Brain microvascular endothelial cell (primary cell): ENCODE data around the gene PI3.
"Not testable (repeated sequence)": the region's sequence is repeated elsewhere in the genome, so short reads cannot be mapped to it uniquely, and the experiment has no call there.

Source experiments
- DNase-seq: peaks from one replicate; pipeline ENCODE4 v3.0.0-alpha.2; 2020
- H3K27ac ChIP-seq: fragments of 250-450 bp; sonication (Bioruptor Pico); 2 replicates; pipeline ENCODE4 v1.5.1; 2020; ENCODE audit warnings: mild to moderate bottlenecking, moderate library complexity
- H3K27me3 ChIP-seq: fragments of 250-450 bp; sonication (Bioruptor Pico); replicated peaks from 2 replicates; pipeline ENCODE4 v1.5.1; 2020; ENCODE audit warnings: mild to moderate bottlenecking
- H3K36me3 ChIP-seq: fragments of 250-450 bp; sonication (Bioruptor Pico); replicated peaks from 2 replicates; pipeline ENCODE4 v1.5.1; 2020; ENCODE audit warnings: mild to moderate bottlenecking
- H3K4me3 ChIP-seq: 2 replicates; pipeline ENCODE4 v1.5.1; 2011; ENCODE audit warnings: low read depth, mild to moderate bottlenecking, control low read depth, low read length, moderate library complexity
- in situ Hi-C: cut with HindIII; loops from 2 replicates; pipeline ENCODE4 v1.10.0; 2017; ENCODE audit warnings: low sequenced_read_pairs, low pct_ligation_motif_present
- TF ChIP-seq, protein P1 (sequence below): IDR thresholded peaks from 2 replicates; pipeline ENCODE4 v1.5.1; 2011; ENCODE audit warnings: low read depth, mild to moderate bottlenecking, moderate library complexity, low read length, control low read depth, inconsistent platforms; ENCODE audit errors: missing control alignments

Gene PI3, protein sequence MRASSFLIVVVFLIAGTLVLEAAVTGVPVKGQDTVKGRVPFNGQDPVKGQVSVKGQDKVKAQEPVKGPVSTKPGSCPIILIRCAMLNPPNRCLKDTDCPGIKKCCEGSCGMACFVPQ

DNA sequence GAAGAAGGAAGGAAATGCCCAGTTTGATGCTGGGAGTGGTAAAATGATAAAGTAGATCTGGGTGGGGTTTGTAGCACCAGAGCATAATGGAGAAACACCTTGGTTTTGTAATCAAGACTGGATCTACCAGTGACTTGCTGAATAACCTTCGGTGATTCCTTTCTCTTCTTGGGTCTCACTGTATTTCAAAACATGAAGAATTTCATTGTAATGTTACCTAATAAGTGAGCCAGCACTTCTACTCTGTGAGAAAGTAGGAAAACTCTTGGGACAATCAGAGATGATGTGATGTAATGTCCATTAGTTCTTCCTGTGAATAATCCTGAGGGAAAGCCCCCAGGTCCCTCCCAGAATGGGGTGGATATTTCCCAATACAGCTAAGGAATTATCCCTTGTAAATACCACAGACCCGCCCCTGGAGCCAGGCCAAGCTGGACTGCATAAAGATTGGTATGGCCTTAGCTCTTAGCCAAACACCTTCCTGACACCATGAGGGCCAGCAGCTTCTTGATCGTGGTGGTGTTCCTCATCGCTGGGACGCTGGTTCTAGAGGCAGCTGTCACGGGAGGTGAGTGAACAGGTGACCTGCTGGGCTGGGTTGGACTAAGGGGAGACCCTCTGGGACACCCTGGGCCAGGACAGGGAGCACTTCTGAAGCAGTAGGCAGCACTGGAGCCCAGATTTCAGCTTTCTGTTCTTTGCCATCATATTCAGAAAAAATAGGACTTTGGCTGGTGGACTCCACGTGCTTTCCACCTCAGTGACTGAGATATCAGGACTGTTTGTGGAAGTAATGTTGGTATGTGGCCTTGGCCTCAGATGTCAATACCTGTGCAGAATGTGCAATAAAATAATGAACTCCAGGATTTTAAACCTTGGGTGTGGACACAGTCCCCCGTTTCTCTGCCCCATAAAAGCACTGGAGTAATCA, at the start of gene PI3:
TSS of gene PI3 (plus strand) at position 469 of the 931 bp plus-strand sequence. CDS start at position 490, 21 bp downstream.
- no peak within 1 kb of the TSS for H3K4me3 ChIP-seq
- no peak within 1 kb of the TSS for H3K27ac ChIP-seq
- TF ChIP-seq, protein P1, sequence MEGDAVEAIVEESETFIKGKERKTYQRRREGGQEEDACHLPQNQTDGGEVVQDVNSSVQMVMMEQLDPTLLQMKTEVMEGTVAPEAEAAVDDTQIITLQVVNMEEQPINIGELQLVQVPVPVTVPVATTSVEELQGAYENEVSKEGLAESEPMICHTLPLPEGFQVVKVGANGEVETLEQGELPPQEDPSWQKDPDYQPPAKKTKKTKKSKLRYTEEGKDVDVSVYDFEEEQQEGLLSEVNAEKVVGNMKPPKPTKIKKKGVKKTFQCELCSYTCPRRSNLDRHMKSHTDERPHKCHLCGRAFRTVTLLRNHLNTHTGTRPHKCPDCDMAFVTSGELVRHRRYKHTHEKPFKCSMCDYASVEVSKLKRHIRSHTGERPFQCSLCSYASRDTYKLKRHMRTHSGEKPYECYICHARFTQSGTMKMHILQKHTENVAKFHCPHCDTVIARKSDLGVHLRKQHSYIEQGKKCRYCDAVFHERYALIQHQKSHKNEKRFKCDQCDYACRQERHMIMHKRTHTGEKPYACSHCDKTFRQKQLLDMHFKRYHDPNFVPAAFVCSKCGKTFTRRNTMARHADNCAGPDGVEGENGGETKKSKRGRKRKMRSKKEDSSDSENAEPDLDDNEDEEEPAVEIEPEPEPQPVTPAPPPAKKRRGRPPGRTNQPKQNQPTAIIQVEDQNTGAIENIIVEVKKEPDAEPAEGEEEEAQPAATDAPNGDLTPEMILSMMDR: no peak
- H3K36me3 ChIP-seq: no peaks in the 10 kb centered on the region
- no peak for DNase-seq
- peaks cover 3% of the 10 kb centered on the region for H3K27me3 ChIP-seq
- in situ Hi-C loops: no loop called here

DNA sequence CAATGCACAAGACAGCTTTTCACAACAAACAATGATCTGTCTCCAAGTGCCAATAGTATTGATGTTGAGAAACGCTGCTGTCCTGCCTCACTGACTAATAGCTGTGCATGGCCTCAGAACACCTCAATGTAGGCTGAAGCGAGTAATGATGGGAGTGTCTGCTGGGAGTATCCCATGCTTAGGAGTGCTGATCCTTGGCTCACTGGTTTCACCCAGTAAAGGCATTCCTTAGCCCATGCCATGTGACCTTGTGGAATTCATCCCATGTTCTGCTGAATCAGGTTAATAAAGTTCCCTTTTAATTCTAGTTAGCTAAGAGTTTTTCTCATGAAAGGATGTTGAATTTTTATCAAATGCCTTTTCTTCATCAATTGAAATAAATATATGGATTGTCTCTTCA, 46.6 kb upstream of the PI3 start:
- DNase-seq: no peak
- Histone ChIP-seq H3K27ac (no peak overlapping the region), H3K27me3 (no peaks in the 10 kb centered on the region), H3K36me3 (no peaks in the 10 kb centered on the region), H3K4me3 (no peak overlapping the region)
- in situ Hi-C loops: no loop called here
- TF ChIP-seq, protein P1: no peak

DNA sequence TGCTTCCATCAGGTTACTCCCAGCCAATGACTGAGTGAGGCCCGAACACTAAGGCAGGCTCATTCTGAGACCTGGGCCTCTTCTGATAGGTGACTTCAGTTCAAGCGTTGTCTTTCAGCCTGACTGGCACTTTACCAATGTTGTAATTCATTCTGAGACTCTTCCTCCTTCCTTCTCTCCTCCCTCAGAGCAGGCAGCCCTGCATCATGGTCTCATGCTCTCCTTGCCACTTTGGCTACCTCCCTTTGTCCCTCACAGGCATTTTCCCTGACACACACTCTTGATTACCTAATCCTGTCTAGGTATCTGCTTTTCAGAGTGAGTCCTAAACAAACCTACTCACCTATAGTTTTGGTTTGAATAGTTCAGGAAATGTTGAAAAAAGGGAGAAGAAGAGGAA, 37.8 kb upstream of the PI3 start:
- TF ChIP-seq, protein P1: no peak
- Histone ChIP-seq H3K27ac (no peak overlapping the region), H3K27me3 (no peaks in the 10 kb centered on the region), H3K4me3 (no peak overlapping the region), H3K36me3 (no peaks in the 10 kb centered on the region)
- in situ Hi-C loops: no loop called here
- no peak for DNase-seq

DNA sequence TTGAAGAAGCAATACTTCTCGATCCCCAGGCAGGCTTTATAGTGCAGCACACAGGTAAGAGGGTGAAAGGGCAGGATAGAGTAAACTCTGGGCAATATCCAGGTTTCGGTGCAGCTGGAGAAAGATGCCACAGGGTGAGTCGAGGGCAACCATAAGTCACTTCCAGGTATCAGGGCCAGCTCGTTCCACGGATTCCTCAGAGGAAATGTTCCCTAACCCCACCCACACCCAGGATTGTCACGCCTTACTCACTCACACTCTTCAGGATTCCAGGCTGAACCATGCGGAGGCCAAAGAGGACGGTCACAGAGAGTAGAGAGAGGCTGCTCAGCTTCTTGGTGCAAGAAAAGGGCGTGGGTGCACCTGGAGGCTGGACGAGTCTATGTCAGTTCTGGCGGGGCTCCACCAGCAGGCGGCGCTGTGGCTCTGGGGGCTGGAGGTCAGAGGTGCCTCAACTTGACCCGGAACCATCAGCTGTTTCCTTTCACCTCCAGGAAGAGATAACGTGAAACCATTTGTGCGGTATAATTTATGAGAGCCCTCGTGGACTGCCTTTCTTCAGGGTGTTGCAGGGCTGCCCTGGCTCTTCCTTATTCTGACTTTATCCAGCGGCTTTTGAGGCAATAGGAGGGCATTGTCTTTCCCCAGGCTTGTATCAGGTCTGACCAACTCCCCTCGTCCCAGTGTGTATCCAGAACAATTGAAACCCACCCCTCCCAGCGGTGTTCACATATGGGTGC, 36.0 kb upstream of the PI3 start:
- in situ Hi-C loops: no loop called here
- TF ChIP-seq, protein P1: peak; percentile 74
- Histone ChIP-seq H3K27me3 (no peaks in the 10 kb centered on the region), H3K27ac (no peak overlapping the region), H3K36me3 (no peaks in the 10 kb centered on the region), H3K4me3 (no peak overlapping the region)
- DNase-seq: no peak

DNA sequence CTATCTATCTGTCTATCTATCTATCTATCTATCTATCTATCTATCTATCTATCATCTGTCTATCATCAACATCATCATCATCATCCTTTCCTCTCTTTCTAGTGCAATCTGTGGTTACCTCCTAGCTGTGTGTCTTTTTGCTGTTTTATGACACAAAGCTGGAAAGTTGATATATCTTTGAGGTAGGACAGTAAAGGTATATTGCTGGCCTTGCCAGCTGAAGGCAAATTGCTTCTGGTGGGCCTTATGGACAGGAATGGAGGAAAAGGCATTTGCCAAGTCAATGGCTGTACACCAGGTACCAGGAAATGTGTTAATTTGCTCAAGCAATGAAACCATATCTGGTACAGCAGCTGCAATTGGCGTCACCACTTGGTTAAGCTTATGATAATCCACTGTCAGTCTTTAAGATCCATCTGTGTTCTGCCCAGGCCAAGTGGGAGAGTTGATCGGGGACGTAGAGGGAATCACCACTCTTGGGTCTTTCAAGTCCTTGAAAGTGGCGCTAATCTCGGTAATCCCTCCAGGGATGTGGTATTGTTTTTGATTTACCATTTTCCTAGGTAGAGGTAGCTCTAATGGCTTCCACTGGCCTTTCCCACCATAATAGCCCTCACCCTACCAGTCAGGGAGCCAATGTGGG, 34.8 kb upstream of the PI3 start:
- in situ Hi-C loops, H3K27me3 ChIP-seq: not testable (repeated sequence)

More for the DNA sequence above, 34.8 kb upstream of the PI3 start:
- H3K4me3 ChIP-seq, DNase-seq, H3K36me3 ChIP-seq, H3K27ac ChIP-seq: not testable (repeated sequence)
